Measurements from ENCODE around the gene TMEM260.

- TF ChIP-seq ZNF565 (CRISPR knock-in tag; conservative IDR thresholded peaks at IDR 0.05; ENCODE audit: low read depth), result no peak
- no peak for TF ChIP-seq ZNF70 (CRISPR knock-in tag; IDR thresholded peaks at IDR 0.05)
- no peak for TF ChIP-seq ARNTL (CRISPR knock-in tag; IDR thresholded peaks at IDR 0.05; ENCODE audit: borderline replicate concordance, low read depth)
- no peak for TF ChIP-seq PATZ1 (CRISPR knock-in tag; IDR thresholded peaks at IDR 0.05; ENCODE audit: borderline replicate concordance)
- TF ChIP-seq RARB (CRISPR knock-in tag; IDR thresholded peaks at IDR 0.05), result no peak
- no peak for TF ChIP-seq ESRRG (CRISPR knock-in tag; IDR thresholded peaks at IDR 0.05)
These were observed 55.4 kb downstream of the TMEM260 start for GRCh38 chr14:56635041-56635440.

Data from SK-N-SH treated with all-trans-retinoic acid at 6 μM for 48 hours (cell line).